HepG2 (cell line): ENCODE data around the gene AP4M1. TPM values are rescaled to one million over a fixed set of nuclear protein-coding genes. Genes with fewer than 3 reads are reported as not detected.

Experiments
- LRRFIP1 ChIP-seq: sonication (generic); formaldehyde crosslinking; conservative IDR thresholded peaks from 2 replicates; pipeline ENCODE4 v1.4.0; 2020; ENCODE audit warnings: missing genetic modification reagents
- NFYB ChIP-seq: sonication (generic); formaldehyde crosslinking; IDR thresholded peaks from 2 replicates; pipeline ENCODE4 v1.4.0; 2020; ENCODE audit warnings: missing genetic modification reagents
- TEAD2 ChIP-seq: sonication (generic); formaldehyde crosslinking; IDR thresholded peaks from 2 replicates; pipeline ENCODE4 v1.9.0; 2021; ENCODE audit warnings: missing genetic modification reagents
- TERF1 ChIP-seq: sonication (generic); formaldehyde crosslinking; IDR thresholded peaks from 2 replicates; pipeline ENCODE4 v1.8.0; 2022; ENCODE audit warnings: mild to moderate bottlenecking, missing genetic modification reagents, moderate library complexity
- YEATS4 ChIP-seq: sonication (generic); formaldehyde crosslinking; IDR thresholded peaks from 2 replicates; pipeline ENCODE4 v1.4.0; 2020; ENCODE audit warnings: missing genetic modification reagents, borderline replicate concordance
- ZNF530 ChIP-seq: sonication (generic); formaldehyde crosslinking; IDR thresholded peaks from 2 replicates; pipeline ENCODE4 v1.5.0; 2020; ENCODE audit warnings: low read depth, mild to moderate bottlenecking, missing genetic modification reagents
- ZNF670 ChIP-seq: sonication (generic); formaldehyde crosslinking; IDR thresholded peaks from 2 replicates; pipeline ENCODE4 v1.8.0; 2022; ENCODE audit warnings: mild to moderate bottlenecking, missing genetic modification reagents, borderline replicate concordance
- ZNF780A ChIP-seq: sonication (generic); formaldehyde crosslinking; IDR thresholded peaks from 2 replicates; pipeline ENCODE4 v1.8.0; 2022; ENCODE audit warnings: mild to moderate bottlenecking, missing genetic modification reagents, moderate library complexity
- polyA plus RNA-seq, 8 experiments: library from polyadenylated mRNA; depleted of rRNA in 3 of 8; stranded (reverse) in 7 of 8; unstranded in 1 of 8; fragments of >200 nt; fragmentation: Illumina TruSeq in 4 of 8; extraction: Trizol in 4 of 8; gene quantifications; 2 replicates each; pipeline versions ENCODE4 v1.2.1 to v1.2.3, GENCODE V29; 2011 to 2016; ENCODE audit warnings: low read depth in 4 of 8, missing spikeins in 1 of 8, mixed read lengths in 1 of 8; ENCODE audit not compliant: insufficient read depth in 1 of 8
- total RNA-seq, 5 experiments: library from RNA; depleted of rRNA; stranded (reverse); fragments of >200 nt; fragmentation: Illumina TruSeq; extraction: Trizol; gene quantifications; 2 replicates each; pipeline ENCODE4 v1.2.3, GENCODE V29; 2016; ENCODE audit warnings: low read depth in 1 of 5

Gene AP4M1
- total and polyA plus RNA-seq, 2 of the 13 experiments (the other 11 are each of a cell fraction or from before 2014, with no cell fraction given): 6.3 to 9.7 TPM

GRCh38 chr7:100126239-100126930 is 24.9 kb downstream of the AP4M1 start (continued):
- TF ChIP-seq ZNF670 (CRISPR knock-in tag): no peak
- TF ChIP-seq NFYB (CRISPR knock-in tag): no peak
- no peak for TF ChIP-seq ZNF780A (CRISPR knock-in tag)
- no peak for TF ChIP-seq LRRFIP1 (CRISPR knock-in tag)
- no peak for TF ChIP-seq TERF1 (CRISPR knock-in tag)
- TF ChIP-seq ZNF530: no peak
- no peak for TF ChIP-seq YEATS4 (CRISPR knock-in tag)
- no peak for TF ChIP-seq TEAD2 (CRISPR knock-in tag)
